HepG2 (cell line): Measurements from ENCODE around the gene CAB39. TPM values are rescaled to one million over a fixed set of nuclear protein-coding genes. Genes with fewer than 3 reads are reported as not detected.

Experiments used
- FOXA3 ChIP-seq: IDR thresholded peaks from 2 replicates; pipeline ENCODE4 v1.6.1; 2016; ENCODE audit warnings: missing genetic modification reagents, missing compliant biosample characterization
- GATAD2A ChIP-seq: IDR thresholded peaks from 2 replicates; pipeline ENCODE4 v1.6.1; 2016
- HNF4A ChIP-seq: sonication (generic); formaldehyde crosslinking; IDR thresholded peaks from 2 replicates; pipeline ENCODE4 v1.4.0; 2020; ENCODE audit warnings: missing genetic modification reagents
- KDM5B ChIP-seq: sonication (generic); formaldehyde crosslinking; IDR thresholded peaks from 2 replicates; pipeline ENCODE4 v1.4.0; 2020; ENCODE audit warnings: missing genetic modification reagents, mild to moderate bottlenecking, borderline replicate concordance
- MXD3 ChIP-seq: IDR thresholded peaks from 2 replicates; pipeline ENCODE4 v1.6.1; 2016; ENCODE audit warnings: mild to moderate bottlenecking, missing biosample characterization, missing genetic modification reagents
- PHF5A ChIP-seq: IDR thresholded peaks from one replicate; pipeline ENCODE4 v1.6.1; 2018; ENCODE audit warnings: low read depth, missing genetic modification reagents; ENCODE audit not compliant: unreplicated experiment
- ZBTB26 ChIP-seq: IDR thresholded peaks from 2 replicates; pipeline ENCODE4 v1.6.1; 2016; ENCODE audit warnings: missing compliant biosample characterization, missing genetic modification reagents, borderline replicate concordance
- ZBTB4 ChIP-seq: sonication (generic); formaldehyde crosslinking; IDR thresholded peaks from 2 replicates; pipeline ENCODE4 v1.4.0; 2020; ENCODE audit warnings: missing genetic modification reagents, mild to moderate bottlenecking, borderline replicate concordance
- ZNF17 ChIP-seq: sonication (generic); formaldehyde crosslinking; IDR thresholded peaks from 2 replicates; pipeline ENCODE4 v1.5.0; 2020; ENCODE audit warnings: mild to moderate bottlenecking, missing genetic modification reagents
- ZNF296 ChIP-seq: sonication (generic); formaldehyde crosslinking; conservative IDR thresholded peaks from 2 replicates; pipeline ENCODE4 v1.5.0; 2020; ENCODE audit warnings: mild to moderate bottlenecking, missing genetic modification reagents
- polyA plus RNA-seq, 8 experiments: library from polyadenylated mRNA; depleted of rRNA in 3 of 8; stranded (reverse) in 7 of 8; unstranded in 1 of 8; fragments of >200 nt; fragmentation: Illumina TruSeq in 4 of 8; extraction: Trizol in 4 of 8; gene quantifications; 2 replicates each; pipeline versions ENCODE4 v1.2.1 to v1.2.3, GENCODE V29; 2011 to 2016; ENCODE audit warnings: low read depth in 4 of 8, missing spikeins in 1 of 8, mixed read lengths in 1 of 8; ENCODE audit not compliant: insufficient read depth in 1 of 8
- total RNA-seq, 5 experiments: library from RNA; depleted of rRNA; stranded (reverse); fragments of >200 nt; fragmentation: Illumina TruSeq; extraction: Trizol; gene quantifications; 2 replicates each; pipeline ENCODE4 v1.2.3, GENCODE V29; 2016; ENCODE audit warnings: low read depth in 1 of 5
- TF ChIP-seq, protein P1 (sequence below): fragments of 450-650 bp; IDR thresholded peaks from 2 replicates; pipeline ENCODE4 v1.6.1; 2017; ENCODE audit warnings: mild to moderate bottlenecking
- TF ChIP-seq, protein P2 (sequence below): sonication (generic); formaldehyde crosslinking; IDR thresholded peaks from 2 replicates; pipeline ENCODE4 v1.9.0; 2022; ENCODE audit warnings: low read depth, missing genetic modification reagents
- TF ChIP-seq, protein P3 (sequence below): sonication (generic); formaldehyde crosslinking; IDR thresholded peaks from 2 replicates; pipeline ENCODE4 v1.8.1; 2023; ENCODE audit warnings: mild to moderate bottlenecking, inconsistent platforms, moderate library complexity, missing genetic modification reagents, borderline replicate concordance

CAB39 gene
- total and polyA plus RNA-seq, 2 of the 13 experiments (the other 11 are each of a cell fraction or from before 2014, with no cell fraction given), result 19.3 to 45.3 TPM

- TF ChIP-seq KDM5B (CRISPR knock-in tag) (no peak), ZNF17 (CRISPR knock-in tag) (no peak), ZBTB4 (CRISPR knock-in tag) (no peak), PHF5A (CRISPR knock-in tag) (no peak), ZNF296 (CRISPR knock-in tag) (no peak), MXD3 (CRISPR knock-in tag) (no peak), HNF4A (CRISPR knock-in tag) (no peak), ZBTB26 (no peak), FOXA3 (CRISPR knock-in tag) (no peak), GATAD2A (CRISPR knock-in tag) (0 out of 2 replicates have a peak, but pooled peaks have one; percentile 32)
- TF ChIP-seq, protein P1, sequence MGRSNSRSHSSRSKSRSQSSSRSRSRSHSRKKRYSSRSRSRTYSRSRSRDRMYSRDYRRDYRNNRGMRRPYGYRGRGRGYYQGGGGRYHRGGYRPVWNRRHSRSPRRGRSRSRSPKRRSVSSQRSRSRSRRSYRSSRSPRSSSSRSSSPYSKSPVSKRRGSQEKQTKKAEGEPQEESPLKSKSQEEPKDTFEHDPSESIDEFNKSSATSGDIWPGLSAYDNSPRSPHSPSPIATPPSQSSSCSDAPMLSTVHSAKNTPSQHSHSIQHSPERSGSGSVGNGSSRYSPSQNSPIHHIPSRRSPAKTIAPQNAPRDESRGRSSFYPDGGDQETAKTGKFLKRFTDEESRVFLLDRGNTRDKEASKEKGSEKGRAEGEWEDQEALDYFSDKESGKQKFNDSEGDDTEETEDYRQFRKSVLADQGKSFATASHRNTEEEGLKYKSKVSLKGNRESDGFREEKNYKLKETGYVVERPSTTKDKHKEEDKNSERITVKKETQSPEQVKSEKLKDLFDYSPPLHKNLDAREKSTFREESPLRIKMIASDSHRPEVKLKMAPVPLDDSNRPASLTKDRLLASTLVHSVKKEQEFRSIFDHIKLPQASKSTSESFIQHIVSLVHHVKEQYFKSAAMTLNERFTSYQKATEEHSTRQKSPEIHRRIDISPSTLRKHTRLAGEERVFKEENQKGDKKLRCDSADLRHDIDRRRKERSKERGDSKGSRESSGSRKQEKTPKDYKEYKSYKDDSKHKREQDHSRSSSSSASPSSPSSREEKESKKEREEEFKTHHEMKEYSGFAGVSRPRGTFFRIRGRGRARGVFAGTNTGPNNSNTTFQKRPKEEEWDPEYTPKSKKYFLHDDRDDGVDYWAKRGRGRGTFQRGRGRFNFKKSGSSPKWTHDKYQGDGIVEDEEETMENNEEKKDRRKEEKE, result no peak
- TF ChIP-seq, protein P2, sequence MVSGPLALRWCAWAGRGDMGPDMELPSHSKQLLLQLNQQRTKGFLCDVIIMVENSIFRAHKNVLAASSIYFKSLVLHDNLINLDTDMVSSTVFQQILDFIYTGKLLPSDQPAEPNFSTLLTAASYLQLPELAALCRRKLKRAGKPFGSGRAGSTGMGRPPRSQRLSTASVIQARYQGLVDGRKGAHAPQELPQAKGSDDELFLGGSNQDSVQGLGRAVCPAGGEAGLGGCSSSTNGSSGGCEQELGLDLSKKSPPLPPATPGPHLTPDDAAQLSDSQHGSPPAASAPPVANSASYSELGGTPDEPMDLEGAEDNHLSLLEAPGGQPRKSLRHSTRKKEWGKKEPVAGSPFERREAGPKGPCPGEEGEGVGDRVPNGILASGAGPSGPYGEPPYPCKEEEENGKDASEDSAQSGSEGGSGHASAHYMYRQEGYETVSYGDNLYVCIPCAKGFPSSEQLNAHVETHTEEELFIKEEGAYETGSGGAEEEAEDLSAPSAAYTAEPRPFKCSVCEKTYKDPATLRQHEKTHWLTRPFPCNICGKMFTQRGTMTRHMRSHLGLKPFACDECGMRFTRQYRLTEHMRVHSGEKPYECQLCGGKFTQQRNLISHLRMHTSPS, result no peak
- TF ChIP-seq, protein P3, sequence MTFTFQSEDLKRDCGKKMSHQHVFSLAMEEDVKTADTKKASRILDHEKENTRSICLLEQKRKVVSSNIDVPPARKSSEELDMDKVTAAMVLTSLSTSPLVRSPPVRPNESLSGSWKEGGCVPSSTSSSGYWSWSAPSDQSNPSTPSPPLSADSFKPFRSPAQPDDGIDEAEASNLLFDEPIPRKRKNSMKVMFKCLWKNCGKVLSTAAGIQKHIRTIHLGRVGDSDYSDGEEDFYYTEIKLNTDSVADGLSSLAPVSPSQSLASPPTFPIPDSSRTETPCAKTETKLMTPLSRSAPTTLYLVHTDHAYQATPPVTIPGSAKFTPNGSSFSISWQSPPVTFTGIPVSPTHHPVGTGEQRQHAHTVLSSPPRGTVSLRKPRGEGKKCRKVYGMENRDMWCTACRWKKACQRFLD (CRISPR knock-in tag), result no peak
Observed at GRCh38 chr2:230865766-230866755, 153.4 kb downstream of the CAB39 start (continued).
